Measurements from ENCODE around the gene TRAF1.

The TRAF1 gene

DNA sequence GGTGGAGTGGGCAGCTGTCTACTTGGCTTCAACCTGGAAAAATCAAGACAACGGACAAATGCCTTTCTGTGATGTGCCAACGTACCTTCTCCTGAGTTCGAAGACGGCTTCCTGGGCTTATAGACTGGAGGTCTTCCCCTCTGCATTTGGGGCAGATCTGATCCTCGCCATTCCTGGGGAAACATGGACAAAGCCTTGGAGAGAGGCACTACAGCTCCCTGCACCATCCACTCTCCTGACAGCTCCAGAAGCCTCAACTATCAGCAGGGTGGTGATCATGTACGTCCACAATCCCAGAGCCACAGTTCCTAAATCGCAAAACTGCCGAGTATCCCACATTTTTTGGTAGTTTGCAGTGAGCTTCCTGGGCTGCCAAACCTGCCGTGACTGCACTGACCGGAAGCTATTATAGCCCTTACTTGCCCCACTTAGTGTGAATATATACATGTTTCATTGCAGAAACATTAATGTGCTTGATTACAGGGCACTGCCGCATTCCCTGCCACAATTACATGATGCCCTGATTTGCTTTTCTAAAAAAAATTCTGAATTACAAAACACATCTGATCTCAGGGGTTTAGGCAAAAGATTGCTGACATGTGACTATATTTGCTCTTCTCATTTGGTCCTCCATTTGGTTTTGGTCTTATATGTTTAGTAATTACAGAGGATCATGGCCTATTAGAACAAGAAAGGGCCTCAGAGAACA lies 2.8 kb downstream of the TRAF1 start:
- DNase-seq (ENCODE audit: low read depth), result no peak

DNA sequence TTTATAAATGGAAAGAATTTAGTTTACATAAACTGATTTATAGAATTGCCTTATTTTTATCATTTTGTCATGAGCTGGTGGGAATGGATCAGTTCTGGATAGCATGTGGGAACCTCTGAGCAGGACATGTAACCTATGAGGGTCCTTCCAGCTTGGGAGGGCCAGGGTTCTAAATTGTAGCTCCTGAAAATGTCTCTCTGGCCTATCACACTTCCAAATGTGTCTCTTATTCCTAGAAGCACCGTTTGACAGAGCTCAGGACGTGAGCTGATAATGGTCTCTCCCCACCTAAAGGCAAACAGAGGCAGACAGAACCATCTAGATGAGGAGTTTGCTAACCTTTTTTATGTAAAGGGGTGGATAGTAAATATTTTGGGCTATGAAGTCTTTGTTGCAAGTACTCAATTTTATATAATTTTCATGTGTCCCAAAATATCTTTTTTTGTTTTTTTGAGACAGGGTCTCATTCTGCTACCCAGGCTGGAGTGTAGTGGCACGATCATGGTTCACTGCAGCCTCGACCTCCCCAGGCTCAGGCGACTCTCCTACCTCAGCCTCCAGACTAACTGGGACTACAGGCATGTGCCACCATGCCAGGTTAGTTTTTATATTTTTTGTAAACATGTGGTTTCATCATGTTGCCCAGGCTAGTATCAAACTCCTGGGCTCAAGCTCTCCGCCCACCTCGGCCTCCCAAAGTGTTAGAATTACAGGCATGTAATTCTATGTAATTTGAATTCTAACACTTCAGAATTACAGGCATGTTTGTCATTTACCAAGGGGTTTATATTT lies 4.0 kb downstream of the TRAF1 start:
- no peak for DNase-seq (ENCODE audit: low read depth)

DNA sequence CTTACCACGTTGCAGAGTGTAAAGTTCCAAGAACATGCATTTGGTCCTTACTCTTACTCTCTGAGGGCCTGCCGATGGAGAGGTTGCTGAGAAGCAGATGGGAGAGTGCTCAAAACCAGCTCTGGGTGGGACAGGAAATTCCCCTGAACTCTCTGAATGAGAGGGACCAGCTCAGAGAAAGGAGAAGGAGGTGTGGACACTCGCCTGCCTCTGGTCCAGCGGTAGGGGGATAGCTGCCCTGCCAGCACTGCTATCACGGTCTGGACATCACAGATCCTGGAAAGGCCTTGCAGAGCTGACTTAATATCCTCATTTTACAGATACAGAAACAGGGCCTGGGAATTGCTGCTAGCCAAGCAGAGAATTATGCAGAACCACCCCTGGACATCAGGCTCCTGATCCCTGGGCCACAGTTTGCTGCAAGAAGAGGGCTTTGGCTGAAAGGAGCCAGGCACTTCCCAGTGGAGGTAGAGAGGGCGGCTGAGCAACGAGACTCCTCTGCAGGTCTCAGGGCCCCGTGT lies 4.9 kb downstream of the TRAF1 start:
- no peak for DNase-seq (ENCODE audit: low read depth)

DNA sequence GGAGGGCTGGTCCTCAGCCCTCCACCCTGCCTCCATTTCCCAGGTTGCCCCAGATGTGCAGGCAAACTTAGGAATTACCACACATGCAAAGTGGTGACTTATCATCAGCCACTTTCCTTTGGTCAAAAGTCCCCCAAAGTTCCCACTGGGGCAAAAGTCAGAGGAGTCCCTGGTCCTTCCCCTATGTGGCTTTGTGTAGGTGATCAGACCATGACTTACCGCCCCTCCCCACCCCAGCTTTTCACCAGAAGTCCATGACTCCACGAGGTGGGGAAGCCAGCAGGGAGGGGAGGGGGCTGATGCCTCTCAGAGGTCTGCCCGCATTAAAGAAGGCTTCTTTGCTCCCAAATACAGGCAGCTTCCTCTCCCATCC lies 5.8 kb downstream of the TRAF1 start:
- no peak for DNase-seq (ENCODE audit: low read depth)

DNA sequence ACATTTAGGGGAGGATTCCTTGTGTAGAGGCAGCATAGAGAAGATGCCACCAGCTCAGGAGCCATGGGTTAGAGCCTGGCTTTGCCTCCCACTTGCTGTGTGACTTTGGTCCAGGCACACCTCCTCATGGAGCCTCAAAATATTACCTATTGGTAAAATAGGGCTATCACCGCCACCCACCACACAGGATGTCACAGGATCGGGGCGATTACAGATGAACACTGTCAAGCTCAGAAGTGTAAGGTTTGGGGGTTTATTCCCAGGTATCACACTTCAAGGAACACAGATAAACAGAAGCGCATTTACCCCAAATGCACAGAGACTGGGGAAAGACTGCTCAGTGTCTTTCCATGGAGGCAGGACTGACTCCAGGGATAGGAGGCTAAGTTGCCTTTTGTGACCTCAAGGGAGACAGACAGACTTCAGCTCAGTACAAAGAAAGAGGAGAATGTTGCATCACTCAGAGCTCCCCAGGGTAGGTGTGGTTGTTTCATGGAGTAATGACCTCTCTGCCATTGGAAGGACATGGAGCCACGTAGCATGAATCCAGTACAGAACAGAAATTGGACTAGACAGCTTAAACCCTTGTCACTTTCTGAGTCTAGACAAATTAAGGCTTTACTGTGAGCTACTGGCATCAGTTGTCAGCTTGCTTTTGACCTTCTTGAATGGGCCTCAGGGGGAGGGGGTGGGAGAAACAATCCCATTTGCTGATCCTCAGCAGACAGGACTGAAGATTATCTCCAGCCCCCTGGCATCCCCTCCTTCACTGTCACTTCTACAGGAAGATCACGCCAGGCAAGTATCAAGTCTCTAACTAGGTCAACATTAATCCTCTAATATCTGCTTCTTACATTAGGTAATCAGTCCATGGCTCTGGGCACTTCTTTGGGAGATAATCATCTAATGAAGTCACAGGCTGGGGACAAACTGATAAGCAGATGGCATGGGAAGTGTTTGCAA lies 6.5 kb downstream of the TRAF1 start:
- no peak for DNase-seq (ENCODE audit: low read depth)

DNA sequence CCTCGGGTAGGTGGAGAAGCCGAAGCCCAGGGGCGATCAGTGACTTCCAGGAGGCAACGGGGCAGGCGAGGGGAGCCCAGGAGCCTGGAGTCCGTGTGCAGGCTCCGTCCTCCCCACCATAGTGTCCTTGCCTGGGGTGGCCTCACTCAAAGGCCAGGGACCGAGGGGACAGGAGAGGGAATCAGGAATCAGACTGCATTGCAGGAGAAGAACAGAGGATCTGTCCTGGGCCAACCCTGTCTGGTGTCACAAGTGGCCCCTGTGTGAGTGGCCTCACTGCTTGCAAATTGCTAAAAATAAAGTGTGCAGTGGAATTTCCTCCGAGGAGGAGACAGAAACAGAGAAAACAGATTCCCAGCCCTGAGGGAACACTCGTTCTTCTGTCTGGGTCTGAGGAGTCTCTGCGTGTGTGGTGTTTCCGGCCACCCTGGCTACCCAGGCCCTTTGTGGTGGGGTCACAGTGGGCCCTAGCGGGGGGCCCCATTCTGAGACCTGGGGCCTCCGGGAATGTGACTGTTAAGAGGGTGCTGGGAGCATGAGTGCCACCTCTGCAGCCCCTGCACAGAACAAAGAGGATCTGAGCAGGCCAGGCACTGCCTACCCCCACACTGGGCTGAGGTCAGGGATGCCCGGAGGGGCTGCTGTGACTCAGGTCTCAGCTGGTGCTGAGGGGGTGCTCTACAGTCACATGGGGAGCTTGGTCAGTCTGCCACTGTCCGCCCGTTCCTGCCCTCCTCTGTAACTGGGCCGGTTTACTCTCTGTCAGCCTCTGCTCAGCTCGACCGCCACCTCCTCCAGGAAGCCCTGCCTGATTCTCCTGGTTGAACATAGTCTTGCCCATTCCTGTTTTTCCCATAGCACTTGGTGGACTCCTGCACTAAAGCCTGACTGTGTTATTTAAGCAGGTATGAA lies 7.4 kb downstream of the TRAF1 start:
- DNase-seq (ENCODE audit: low read depth), result no peak

DNA sequence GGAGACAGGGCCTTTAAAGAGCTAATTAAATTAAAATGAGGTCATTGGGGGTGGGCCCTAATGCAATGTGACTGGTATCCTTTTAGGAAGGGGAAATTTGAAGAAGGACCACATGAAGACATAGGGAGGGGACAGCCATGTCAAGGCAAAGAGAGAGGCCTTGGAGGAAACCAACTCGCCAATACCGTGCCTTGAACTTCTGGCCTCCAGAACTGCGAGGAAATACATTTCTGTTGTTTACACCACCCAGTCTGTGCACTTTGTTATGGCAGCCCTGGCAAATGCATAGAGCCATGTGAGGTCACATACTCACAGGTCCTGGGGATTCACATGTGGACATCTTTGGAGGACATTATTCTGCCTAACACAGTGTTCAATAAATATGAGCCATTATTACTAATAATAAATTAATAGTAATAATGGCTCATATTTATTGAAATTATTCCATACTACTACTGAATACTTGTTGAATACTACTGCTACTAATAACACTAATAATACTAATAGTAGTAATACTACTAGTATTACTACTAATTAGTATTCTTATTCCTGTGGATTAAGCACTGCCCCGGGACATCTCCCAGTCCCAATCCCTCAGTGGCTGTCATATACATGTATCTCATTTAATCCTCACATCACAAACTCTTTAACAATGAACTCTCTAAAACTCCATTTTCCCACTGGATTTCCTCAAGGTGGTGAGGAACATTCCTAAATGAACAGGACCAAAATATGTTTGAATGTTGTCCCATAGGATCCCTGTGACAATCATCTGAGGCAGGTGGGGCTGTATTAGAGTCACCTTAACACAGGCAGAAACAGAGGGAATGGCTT lies 8.4 kb downstream of the TRAF1 start:
- no peak for DNase-seq (ENCODE audit: low read depth)

DNA sequence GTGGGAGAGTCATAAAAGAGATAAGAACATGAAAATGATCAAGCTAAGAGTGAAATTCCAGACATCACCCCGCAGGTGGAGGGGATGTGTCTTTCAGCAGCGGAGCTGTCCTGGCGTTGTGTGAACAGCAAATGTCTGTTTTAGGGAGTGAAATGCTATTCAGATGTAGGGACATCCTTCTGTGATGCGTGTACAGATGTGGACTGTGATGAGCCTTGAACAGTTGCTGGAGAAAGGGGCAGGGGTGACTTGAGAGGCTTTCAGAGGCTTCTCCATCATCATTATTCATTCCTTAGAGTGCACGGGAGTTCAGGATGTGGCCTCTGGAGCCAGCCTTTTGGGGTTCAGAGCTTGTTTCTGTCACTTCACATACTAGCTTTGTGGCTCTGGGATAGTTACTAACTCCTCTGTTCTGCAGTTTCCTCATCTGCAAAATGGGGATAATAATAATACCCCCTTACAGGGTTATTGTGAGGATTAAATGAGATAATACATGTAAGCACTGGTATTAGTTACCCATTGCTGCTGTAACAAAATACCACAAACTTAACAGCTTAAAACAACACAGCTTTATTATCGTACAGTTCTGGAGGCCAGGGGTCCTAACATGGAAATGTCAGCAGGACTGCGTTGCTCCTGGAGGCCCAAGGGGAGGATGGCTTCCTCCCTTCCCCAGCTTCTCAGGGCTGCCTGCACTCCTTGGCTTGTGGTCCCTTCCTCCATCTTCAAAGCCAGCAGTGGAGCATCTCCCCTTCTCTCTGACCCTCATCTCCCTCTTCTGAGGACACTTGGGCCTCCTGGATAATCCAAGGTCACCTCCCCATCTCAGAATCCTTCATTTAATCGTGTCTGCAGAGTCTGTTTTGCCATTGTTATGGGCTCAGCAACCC lies 9.4 kb downstream of the TRAF1 start:
- no peak for DNase-seq (ENCODE audit: low read depth)

DNA sequence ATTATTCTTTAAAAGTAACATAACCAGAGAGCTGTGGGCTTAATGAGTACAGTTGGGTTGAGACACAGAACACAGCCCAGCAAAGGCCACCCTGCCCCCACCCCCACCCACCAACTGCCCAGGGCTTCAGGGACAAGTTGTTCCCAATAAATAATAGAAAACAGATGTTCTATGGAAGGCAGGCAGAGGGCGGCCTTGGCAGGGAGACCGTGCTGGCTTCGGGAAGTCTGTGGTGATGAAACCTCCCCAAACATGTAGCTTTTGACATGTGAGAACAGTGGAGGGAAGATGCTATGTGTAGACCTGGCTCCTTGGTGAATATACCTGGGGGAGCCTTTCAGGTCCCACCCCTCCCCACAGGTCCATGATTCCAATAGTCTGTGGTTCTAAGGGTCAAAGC lies 10.0 kb downstream of the TRAF1 start:
- DNase-seq (ENCODE audit: low read depth), result no peak

DNA sequence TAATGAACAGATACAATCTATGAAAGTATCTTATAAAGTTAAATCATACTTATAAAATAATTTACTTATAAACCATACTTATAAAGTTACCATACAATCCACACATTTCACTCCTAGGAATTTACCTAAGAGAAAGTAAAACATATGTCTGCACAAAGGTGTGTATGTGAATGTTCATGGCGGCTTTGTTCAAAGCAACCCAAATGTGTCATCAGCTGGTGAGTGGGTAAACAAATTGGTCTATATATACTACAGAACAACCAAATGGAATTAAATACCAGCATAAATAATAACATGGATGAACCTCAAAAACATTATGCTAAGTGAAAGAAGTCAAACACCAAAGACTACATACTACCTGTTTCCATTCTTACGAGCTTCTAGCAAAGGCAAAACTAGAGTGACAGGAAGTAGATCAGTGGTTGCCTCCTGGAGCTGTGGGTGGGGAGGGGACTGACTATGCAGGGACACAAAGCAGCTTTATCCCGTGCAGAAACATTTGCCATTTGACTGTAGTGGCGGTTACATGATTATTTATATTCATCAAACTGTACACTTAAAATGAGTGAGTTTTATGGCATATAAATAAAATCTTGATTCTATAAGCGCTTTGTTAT lies 10.6 kb downstream of the TRAF1 start:
- no peak for DNase-seq (ENCODE audit: low read depth)

DNA sequence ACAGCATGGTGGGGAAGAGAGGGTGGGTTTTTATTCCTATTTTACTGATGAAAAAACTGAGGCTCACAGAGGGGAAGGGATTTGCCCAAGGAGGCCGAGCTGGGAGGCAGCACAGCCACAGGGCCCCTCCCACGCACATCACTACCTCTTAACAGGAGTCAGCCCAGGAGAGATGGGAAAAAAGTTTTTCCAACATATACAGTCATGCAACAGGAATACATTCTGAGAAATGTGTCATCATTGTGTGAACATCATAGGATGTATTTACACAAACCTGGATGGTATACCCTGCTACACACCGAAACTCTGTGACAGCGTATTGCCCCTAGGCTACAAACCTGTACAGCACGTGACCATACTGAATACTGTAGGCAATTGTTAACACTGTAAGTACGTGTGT lies 11.6 kb downstream of the TRAF1 start:
- DNase-seq (ENCODE audit: low read depth), result no peak

DNA sequence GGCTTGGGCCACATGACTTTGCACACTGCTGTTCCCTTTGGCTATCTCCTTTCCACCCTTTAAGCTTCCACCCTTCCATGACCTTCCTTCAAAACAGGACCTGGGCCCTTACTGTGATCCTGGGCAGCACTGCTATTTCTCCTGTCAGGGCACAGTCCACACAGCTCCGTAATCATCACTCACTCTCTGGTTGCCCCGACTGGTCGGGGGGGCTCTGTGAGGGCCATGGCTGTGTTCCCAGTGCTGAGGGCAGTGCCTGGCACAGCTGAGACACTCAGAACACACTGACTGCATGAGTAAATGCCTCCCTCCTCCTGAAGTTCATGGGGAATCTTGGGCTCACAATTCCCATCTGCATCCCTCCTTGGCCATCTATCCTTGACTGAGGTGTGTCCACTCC lies 12.2 kb downstream of the TRAF1 start:
- no peak for DNase-seq (ENCODE audit: low read depth)

DNA sequence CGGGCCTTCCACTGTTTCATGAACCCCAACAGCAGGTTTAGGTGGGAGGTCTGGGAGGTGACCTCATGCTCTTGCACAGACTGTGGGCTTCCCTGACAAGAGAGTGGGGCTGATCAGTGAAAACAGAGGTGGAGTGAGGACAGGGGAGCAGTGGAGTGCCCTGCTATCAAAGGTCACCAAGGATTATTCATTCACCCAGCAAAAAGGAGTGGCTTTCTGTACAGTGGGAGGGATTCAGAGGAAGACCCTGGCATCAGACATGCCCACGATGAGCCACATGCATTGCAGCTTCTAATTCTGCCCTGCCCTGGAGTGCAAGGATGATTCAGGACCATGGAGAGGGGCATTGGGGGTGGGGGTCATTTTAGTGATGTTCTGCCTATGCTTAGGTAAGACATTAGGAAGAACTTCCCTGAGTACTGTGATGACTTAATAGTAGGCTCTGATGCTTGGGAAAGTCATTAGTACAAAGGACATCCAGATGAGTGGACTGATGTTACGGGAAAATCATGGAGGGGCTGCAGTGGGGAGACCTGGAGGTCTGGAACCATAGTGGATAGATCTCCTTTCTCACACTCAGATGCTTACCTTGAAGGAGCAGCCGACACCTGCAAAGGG lies 12.8 kb downstream of the TRAF1 start:
- DNase-seq (ENCODE audit: low read depth), result no peak

DNA sequence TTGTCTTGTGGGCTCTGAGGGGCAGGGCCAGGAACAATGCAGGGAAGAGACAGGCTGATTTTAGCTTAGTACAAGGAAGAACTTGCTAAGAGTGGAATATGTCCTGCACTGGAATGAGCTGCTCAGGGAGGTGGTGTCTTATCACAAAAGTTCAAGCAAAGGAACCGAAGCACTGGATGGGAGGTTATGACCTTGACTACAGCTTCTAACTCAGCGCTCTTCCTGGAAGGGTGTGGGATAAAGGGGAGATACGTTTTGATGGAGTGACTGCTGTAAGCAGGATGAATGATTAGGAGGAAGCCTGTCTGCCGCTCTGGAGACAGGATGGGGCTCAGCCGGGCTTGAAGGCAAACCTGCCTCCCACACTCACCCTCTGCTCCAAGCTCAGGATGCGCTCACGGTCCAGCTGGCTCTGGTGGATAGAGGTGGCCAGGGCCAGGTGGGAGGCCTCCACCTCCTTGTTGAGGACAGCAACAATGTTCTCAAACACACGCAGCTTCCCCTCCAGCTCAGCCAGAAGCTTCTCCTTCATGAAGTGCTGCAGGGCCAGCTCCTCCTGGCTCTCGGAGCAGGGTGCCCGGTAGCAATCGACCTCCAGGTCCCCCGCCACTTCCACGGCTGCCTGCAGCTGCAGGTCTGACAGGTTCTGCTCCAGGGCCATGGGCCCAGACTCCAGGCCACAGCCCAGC lies 13.5 kb downstream of the TRAF1 start:
- no peak for DNase-seq (ENCODE audit: low read depth)

DNA sequence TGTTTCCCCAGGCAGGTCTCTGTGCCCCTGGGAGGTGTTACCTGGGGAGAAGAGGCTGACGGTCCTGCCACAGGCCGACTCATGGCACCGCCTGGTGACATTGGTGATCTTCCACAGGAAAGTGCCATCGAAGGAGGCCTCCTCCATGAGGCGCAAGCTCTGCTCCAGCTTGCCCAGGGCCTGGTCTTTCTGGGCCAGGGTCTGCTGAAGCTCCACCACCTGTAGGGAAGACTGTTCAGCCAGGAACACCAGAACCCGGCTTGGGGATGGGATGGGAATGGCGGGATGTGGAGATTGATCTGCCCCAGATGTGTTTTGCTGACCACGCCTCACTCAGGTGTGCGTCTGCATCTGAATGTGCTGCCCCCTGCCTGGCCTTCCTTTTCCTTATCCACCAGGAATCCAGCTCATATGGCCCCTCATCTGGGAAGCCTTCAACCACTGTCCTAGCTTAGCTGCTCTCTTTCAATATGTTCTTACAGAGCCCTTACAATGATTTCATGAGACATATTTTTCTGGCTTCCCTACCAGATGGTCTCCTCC lies 15.2 kb downstream of the TRAF1 start:
- DNase-seq (ENCODE audit: low read depth), result no peak

DNA sequence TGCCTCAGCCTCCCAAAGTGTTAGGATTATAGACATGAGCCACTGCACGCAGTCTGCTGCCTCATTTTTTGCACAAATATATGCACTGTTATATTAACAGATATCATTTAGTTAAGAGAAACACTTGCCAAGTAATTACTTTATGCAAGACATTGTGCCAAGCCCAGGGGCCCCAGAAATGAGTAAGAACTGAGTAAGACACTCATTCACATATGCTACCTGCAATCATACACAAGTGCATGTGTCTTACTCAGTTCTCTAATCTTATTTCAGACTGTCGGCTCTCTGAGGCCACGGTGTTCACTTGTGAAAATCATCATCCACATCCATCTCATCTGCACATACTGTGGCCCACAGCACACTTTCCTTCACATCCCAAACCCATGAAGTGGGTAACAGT lies 16.0 kb downstream of the TRAF1 start:
- no peak for DNase-seq (ENCODE audit: low read depth)

DNA sequence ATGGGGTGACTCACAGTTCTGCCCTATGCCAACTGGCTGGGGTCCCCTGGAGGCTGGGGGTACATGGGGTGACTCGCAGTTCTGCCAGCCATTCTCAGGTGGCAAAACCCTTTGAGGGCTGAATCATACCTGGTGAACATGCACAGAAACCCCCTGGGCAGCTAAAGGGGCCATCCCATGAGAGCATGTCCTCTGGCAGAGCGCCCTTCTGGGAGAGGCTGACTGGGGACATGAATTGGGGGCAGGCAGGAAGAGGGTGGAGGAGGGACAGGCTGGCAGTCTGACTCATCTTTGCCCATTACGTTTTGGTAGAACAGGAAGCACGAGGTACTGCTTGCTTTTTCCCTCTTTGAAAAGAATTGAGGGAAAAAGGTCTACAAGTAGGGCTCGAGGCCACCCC lies 16.7 kb downstream of the TRAF1 start:
- no peak for DNase-seq (ENCODE audit: low read depth)

All from stimulated activated CD8-positive, alpha-beta memory T cell treated with anti-CD3 and anti-CD28 coated beads, Interleukin-15, amount 100 ng/mL, for 24 hours (primary cell).